ENCODE measurements around the gene WDR26.
"Not testable (repeated sequence)": the region's sequence is repeated elsewhere in the genome, so short reads cannot be mapped to it uniquely, and the experiment has no call there.

Gene WDR26

DNA sequence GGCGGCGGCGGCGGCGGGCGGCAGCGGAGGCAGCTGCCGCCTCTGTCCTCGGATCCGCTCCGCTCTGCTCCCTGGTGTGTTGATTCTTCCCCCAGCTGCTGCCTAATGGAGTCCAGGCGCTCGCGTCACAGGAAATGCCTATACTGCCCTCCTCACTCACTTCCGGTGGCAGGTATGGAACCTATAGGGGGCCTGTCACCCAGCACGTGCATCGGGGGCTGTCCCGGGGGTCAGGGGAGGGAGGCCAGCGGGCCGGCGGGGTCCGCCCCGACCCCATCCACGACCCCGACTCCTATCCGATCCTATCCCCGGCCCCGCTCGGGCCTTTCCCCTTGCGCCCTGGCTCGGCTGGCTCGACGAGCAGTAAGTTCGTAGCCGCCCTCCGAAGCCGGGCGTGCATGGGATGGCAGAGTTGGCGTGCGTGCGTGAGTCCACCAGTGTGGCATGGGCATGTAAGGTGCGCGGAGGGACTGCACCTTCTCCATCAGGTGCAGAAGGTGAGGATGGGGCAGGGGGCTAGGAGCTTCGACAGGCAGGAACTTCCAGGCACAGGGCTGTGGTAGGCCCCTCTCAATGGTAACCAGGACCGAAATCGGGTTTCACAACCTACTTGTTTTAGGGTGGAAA lies at the start of gene WDR26:
Gene WDR26 (minus strand): TSS at position 107 of the 627 bp plus-strand sequence.
- DNase-seq (ENCODE audit: extremely low spot score, insufficient read length, low read depth) (peak; percentile 90), FAIRE-seq (peak; percentile 86)

DNA sequence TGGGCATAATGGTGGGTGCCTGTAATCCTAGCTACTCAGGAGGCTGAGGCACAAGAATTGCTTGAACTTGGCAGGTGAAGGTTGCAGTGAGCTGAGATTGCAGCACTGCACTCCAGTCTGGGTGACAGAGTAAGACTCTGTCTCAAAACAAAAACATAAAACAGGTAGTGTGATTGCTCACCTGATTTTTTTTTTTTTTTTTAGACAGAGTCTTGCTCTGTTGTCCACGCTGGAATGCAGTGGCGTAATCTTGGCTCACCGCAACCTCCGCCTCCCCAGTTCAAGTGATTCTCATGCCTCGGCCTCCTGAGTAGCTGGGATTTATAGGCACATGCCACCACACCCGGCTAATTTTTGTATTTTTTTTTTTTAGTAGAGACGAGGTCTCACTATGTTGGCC lies 48.6 kb upstream of the WDR26 start:
- DNase-seq (ENCODE audit: extremely low spot score, insufficient read length, low read depth); FAIRE-seq: not testable (repeated sequence)

DNA sequence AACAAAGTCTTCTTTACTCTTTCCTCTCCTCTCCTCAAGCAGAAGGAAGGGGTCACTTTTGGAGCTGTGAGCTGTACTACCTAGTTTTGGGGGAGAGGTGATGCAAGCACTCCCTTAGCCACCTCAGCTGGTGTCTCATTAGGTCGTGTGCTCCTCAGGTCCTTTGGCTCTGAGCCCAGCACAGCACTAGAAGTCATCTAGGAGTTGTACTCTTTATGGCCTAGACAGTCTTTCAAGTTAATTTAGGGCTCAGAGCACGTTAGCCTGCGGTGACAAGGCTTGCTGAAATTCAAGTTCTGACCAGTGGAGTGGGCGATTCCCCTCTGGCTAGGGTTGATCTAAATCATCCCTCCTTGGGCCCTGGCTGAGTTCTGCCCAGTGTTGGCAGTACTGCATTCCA lies 48.0 kb upstream of the WDR26 start:
- no peak for FAIRE-seq
- DNase-seq (ENCODE audit: extremely low spot score, insufficient read length, low read depth), result no peak

GRCh38 chr1:224481601-224482000 lies 47.0 kb upstream of the WDR26 start:
- no peak for DNase-seq (ENCODE audit: extremely low spot score, insufficient read length, low read depth)
- no peak for FAIRE-seq

GRCh38 chr1:224480888-224481459 lies 46.4 kb upstream of the WDR26 start:
- FAIRE-seq; DNase-seq (ENCODE audit: extremely low spot score, insufficient read length, low read depth): not testable (repeated sequence)

DNA sequence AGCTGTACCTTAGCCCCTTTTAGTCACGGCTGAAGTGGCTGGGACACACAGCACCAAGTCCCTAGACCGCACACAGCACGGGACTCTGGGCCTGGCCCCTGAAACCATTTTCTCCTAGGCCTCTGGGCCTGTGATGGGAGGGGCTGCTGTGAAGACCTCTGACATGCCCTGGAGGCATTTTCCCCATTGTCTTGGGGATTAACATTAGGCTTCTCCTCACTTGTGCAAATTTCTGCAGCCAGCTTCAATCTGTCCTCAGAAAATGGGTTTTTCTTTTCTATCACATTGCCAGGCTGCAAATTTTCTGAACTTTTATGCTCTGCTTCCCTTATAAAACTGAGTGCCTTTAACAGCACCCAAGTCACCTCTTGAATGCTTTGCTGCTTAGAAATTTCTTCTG lies 45.6 kb upstream of the WDR26 start:
- DNase-seq (ENCODE audit: extremely low spot score, insufficient read length, low read depth); FAIRE-seq: not testable (repeated sequence)

DNA sequence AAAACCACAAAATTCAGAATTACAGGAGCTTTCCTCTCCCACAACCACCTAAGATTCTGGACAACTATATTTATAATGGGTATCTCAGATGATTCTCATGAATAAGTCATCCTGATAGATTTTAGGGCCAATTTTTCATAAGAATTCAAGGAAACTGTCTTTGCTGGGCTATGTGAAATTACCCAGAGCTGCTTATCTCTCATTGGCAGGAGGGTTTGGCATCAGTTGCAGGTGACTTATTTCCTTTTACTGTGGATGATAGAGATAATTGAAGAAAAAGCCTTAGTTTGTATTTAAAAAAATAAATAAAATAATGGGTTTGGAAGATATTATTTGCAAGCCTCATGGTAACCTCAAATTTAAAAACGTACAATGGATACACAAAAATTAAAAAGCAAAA lies 38.2 kb upstream of the WDR26 start:
- no peak for DNase-seq (ENCODE audit: extremely low spot score, insufficient read length, low read depth)
- FAIRE-seq, result no peak

GRCh38 chr1:224466154-224466553 lies 31.6 kb upstream of the WDR26 start:
- no peak for FAIRE-seq
- DNase-seq (ENCODE audit: extremely low spot score, insufficient read length, low read depth), result no peak

DNA sequence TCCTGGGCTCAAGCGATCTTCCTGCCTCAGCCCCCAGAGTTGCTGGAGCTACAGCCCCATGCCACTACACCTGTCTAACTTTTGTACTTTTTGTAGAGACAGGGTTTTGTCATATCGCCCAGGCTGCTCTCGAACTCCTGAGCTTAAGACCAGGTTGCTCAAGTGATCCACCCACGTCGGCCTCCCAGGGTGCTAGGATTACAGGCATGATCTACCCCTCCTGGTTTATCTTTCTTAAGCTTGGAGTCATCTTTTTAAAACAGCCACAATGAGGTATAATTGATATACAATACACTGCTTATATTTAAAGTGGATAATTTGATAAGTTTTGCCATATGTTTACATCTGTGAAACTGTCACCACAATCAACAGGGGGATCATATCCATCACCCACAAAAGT lies 25.4 kb upstream of the WDR26 start:
- DNase-seq (ENCODE audit: extremely low spot score, insufficient read length, low read depth) (no peak), FAIRE-seq (no peak)

GRCh38 chr1:224458996-224459395 lies 24.4 kb upstream of the WDR26 start:
- DNase-seq (ENCODE audit: extremely low spot score, insufficient read length, low read depth) (no peak), FAIRE-seq (no peak)

- no peak for FAIRE-seq
- DNase-seq (ENCODE audit: extremely low spot score, insufficient read length, low read depth), result no peak
Measured at GRCh38 chr1:224458296-224458695, 23.7 kb upstream of the WDR26 start.

- FAIRE-seq (no peak), DNase-seq (ENCODE audit: extremely low spot score, insufficient read length, low read depth) (no peak)
Measured at GRCh38 chr1:224457782-224458144, 23.2 kb upstream of the WDR26 start.

- no peak for DNase-seq (ENCODE audit: extremely low spot score, insufficient read length, low read depth)
- no peak for FAIRE-seq
Measured at GRCh38 chr1:224456637-224456953, 22.0 kb upstream of the WDR26 start.

- FAIRE-seq (no peak), DNase-seq (ENCODE audit: extremely low spot score, insufficient read length, low read depth) (no peak)
Measured at GRCh38 chr1:224454402-224455055, 19.9 kb upstream of the WDR26 start.

- DNase-seq (ENCODE audit: extremely low spot score, insufficient read length, low read depth) (no peak), FAIRE-seq (no peak)
Measured at GRCh38 chr1:224450561-224451350, 16.2 kb upstream of the WDR26 start.

DNA sequence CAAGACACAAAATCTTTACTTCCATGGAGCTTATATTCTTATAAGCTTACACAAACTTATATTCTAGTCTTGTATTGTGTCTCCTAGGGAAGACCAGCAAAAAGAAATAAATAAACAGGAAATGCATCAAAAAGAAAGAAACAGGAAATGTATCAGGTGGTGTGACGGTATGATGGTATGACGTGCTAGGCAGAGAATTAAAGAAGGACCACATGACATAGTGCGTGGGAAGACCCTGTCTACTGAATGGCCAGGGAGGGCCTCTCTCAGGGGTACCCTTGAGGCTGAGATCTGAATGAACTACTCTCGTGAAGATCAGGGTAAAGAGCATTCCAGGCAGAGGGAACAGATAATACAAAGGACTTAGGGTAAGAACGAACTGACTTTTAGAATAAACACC lies 15.6 kb upstream of the WDR26 start:
- FAIRE-seq (no peak), DNase-seq (ENCODE audit: extremely low spot score, insufficient read length, low read depth) (no peak)

GRCh38 chr1:224448453-224449017 lies 13.9 kb upstream of the WDR26 start:
- no peak for FAIRE-seq
- no peak for DNase-seq (ENCODE audit: extremely low spot score, insufficient read length, low read depth)

GRCh38 chr1:224447971-224448370 lies 13.4 kb upstream of the WDR26 start:
- no peak for DNase-seq (ENCODE audit: extremely low spot score, insufficient read length, low read depth)
- no peak for FAIRE-seq

- DNase-seq (ENCODE audit: extremely low spot score, insufficient read length, low read depth) (no peak), FAIRE-seq (no peak)
Measured at GRCh38 chr1:224447251-224447650, 12.7 kb upstream of the WDR26 start.

DNA sequence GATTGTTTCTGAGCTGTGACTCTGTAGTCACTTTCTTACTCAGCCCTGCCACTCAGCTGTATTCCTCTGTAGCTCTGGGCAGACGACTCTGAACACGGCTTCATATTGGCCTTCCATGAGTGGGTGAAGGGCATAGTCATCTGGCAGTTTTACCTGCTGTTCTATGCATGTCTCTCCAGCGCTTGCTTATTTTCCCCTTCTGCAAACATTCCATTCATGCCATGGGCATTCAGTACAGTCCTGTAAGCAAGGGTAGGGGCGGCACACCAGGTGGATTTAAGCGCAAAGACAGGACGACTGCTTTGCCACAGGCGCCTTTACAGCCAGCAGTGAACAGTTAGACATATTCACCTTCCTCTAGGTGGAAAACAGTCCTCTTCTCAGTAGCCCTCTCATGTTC lies 4.4 kb upstream of the WDR26 start:
- FAIRE-seq (no peak), DNase-seq (ENCODE audit: extremely low spot score, insufficient read length, low read depth) (no peak)

GRCh38 chr1:224435999-224436398 lies 1.4 kb upstream of the WDR26 start:
- no peak for FAIRE-seq
- no peak for DNase-seq (ENCODE audit: extremely low spot score, insufficient read length, low read depth)
